CMK (cell line): ENCODE measurements around the gene SI.
"Not testable (repeated sequence)": the region's sequence is repeated elsewhere in the genome, so short reads cannot be mapped to it uniquely, and the experiment has no call there.

Experiments
- DNase-seq: peaks from one replicate; pipeline ENCODE4 v3.0.0-alpha.2; 2010; ENCODE audit warnings: low read depth

The SI gene

DNA sequence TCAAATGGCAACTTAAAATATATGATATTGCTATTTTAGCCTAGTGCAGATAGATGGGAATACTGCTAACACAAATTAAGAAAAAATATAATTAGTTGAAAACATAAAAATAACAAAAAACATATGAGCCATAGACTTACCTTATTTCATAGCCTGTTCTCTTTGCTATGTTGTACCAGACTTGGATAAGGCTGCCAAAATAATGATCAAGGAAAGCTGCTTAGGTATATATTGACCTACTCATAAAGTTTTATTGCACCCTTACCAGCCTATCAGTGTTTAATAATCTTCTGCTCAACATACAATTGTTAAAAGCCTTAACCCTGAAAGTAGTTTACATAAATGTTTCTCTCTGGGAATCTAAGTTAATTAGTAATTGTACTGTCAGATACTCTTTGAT is at the start of gene SI:
TSS of gene SI (minus strand) at position 204 of the 400 bp plus-strand sequence. CDS start 2,484 bp downstream, outside the sequence.
- no peak for DNase-seq

DNA sequence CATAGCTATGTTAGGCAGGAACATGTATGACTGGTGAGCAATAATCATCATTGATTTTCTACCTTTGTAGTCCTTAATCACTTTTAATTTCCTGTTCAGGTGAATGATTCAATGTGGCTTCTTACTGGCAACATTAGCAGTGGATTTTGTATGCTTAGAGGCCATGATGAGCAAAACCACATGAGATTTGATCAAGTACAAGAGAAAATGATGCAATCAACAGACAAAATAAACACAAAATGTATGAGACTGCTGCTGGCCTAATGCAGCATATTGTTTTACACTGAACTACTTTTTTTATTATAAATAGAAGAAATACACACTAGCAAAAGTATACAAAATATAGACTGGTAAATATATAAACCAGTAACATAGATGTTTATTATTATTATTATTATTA is 47.5 kb upstream of the SI start:
- DNase-seq, result no peak

DNA sequence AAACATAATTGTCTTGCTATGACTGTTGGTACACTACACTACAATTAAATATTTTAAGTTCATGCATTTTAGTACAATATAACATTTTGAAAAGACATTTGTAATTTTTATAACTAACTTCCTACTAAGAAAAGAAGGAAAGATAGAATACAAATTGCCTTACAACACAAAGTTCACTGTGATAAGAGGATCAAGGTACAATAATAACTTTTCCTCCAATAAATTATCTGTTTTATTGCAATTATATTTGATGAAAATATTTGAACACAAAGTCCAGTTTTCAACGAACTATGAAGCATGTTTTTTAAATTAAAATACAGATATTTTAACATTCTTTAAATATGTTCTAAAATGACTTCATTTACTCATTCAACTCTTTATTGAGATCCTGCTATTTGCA is 33.1 kb upstream of the SI start:
- no peak for DNase-seq

DNA sequence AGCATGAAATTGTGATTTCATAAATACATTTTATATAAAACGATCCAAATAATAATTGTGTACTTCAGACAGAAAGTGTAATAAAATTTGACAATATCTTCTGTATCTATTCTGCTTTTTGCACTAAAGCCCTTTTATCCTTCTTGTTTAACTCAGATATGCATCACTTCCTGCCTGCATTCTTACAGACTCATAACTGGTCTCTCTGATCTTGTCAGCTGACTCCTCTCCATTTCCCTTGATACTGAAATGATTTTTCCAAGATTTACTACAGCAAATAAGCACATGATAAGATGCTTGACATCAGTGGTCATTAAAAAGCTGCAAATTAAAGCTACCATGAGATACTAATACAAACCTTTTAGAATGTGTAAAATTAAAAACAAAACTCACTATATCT is 25.3 kb upstream of the SI start:
- no peak for DNase-seq

DNA sequence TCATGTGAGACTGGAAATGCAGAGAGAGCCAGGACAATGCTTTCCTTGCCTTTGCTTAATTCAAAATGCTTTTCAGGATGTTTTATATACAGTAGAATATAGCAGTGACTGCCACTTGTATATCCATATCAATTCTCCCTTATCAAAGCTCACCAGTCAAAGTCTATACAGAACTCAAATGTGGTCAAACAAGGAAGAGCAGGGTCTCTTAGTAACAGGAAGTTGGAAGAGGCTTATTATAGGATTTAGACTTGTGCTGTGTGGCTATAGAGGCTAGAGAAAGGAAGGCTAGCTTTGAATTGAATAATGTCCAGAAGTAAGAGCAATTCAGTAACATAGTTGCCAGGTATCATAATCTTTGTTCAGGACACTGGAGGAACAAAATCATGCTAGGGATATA is 4.4 kb upstream of the SI start:
- DNase-seq, result no peak

DNA sequence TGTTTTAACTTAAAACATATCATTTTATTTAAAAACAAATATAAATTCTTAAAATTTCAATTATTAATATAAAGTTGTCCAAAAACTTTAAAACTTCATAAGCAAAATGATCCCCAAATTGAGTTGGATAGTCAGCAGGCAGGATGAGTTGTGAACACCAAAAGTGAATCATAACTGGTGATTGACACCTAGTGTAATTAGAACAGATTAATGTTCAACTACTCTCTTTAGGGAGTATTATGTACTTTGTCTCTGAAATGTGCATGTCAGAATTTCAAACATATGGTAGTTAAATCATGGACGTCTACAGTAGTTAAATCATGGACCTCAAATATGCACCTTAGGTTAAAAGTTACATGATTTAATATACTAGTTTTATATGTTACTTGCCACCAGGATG is 2.9 kb upstream of the SI start:
- DNase-seq, result no peak

DNA sequence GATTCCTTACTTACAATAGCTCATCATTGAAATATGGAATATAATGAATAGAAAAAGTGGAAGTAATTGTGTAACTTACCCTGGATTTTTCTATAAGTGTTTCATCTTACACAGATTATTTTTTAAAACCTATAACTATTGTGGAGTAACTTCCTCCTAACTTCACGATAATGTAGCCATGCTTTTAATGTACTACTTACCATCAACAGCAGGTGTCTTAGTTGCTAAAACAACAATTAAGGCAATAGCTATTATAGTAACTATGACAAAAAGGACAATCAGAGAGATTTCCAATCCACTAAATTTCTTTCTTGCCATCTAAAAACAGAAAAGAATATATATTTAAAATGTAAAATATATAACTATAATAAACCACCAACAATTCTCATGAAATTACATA is 2.6 kb downstream of the SI start:
- DNase-seq, result no peak

DNA sequence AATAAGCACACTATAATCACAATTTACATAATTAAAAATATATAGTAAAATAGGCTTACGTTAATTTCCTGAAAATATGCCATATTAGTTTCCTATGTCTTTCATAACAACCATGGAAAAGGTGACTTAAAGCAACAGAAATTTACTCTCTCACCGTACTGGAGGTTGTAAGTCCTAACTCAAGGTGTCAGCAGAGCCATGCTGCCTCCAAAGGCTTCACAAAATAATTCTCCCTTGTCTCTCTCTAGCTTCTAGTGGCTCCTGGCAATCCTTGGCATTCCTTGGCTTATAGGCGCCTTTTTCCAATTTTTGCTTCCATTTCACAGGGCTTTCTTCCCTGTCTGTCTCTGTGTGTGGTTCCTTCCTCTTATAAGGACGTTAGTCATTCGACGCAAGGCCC is 7.6 kb downstream of the SI start:
- no peak for DNase-seq

DNA sequence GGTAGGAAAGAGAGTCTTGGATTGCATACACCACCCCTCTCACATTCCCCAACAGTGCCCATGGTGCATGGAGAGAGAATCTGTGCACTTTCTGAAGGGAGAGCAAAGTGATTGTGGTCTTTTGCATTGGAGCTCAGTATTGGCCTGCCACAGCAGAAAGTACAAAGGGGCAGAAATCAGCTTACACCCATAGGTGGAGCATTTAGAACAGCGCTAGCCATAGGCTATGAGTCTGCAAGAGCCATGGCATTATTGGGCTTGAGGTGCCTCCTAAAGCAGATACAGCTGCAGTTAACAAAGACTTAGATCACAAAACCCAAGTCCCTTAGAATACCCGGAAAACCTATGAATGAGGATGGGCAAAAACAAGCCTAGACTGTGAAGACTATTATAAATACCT is 21.8 kb downstream of the SI start:
- no peak for DNase-seq

DNA sequence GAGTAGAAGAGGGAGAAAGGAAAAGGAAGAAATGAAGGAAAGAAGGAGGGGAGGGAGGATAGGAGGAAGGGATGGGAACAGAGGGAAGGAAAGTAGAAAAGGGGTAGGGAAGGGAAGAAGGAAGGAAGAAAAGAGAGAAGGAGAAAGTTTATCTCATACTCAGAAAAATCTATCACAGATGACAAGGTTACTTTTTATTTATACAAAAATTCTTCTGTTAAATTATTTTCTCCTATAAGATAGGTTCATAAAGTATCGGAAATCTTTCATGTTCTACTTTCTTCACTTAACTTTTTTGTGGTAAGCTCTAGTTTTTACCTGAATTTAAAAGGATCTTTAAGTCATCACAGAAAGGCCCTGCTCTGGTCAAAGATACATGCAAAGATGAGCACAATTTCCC is 38.1 kb downstream of the SI start:
- no peak for DNase-seq

DNA sequence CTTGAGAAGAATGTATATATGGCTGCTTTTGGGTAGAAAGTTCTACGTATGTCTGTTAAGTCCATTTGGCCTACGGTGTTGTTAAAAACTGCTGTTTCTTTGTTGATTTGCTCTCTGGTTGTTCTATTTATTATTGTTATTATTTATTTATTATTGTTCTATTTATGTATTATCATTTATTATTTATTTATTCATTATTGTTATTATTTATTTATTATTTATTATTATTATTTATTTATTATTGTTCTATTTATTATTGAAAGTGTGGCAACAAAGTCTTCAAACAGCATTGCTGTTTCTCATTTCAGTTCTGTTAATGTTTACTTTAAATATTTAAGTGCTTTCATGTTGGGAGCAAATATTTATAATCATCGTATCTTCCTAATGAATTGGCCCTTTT is 66.7 kb downstream of the SI start:
- DNase-seq, result no peak

DNA sequence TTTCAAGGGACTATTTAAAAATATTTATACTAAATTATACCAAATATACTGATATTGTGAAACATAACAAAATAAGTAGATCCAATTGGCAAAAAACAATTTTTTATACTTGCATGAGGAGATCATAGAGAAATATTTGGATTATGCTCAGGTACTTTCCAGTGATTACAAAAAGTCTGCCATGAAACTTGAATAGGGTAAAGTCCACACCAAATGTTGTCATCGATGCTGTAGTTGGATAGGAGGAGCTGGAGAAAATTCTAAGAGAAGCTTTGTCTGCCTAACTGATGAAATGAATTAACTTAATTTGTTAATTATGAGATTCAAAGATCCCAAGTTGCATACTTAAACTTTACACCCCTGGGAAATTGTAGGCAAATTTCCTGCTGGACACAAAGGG is 93.3 kb downstream of the SI start:
- DNase-seq, result no peak

DNA sequence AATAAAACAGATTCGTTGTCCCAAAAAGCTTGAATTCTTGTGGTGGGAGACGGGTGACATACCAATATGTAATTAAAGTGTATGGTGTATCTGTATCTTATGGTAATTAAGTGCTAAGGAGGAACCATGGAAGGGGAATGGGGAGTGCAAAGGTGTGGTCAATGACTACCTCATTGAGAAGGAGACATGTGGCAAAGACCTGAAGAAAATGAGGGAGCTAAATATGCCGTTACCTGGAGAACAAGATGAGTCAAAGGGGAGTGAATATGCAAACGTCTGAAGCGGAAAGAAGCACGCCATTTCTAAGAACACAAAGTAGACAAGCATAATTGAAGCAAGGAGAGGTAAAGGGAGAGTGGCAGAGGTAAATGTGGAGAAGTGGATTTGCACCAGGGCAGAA is 115.7 kb downstream of the SI start:
- no peak for DNase-seq

DNA sequence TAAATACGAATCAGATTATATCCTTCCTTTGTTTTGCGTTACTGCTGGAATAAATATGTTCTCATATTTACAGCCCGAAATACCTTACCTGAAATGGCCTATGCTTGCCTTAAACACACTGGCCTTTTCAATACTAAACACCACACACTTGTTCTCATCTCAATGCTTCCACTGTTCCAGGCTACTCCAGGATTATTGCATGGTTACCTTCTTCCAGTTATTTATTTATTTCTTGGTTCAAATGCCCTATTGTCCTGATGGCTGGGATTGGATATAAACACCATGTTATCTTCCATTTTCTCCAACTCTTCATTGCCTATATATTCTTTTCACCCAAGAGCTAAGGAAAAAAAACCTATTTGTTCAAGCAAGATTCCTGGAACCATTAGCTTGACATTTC is 125.3 kb downstream of the SI start:
- no peak for DNase-seq

DNA sequence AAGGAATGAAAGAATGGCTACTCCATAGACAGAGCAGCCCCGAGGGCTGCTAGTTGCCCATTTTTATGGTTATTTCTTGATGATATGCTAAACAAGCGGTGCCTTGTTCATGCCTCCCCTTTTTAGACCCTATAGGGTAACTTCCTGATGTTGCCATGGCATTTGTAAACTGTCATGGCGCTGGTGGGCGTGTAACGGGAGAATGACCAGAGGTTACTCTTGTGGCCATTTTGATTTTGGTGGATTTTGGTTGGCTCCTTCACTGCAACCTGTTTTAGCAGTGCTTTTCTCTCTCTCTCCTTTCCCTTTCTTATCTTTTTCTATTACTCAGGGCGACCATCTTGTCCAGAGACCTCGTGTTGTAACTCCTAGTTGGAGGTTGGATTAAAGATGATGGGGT is 126.9 kb downstream of the SI start:
- DNase-seq, result not testable (repeated sequence)

DNA sequence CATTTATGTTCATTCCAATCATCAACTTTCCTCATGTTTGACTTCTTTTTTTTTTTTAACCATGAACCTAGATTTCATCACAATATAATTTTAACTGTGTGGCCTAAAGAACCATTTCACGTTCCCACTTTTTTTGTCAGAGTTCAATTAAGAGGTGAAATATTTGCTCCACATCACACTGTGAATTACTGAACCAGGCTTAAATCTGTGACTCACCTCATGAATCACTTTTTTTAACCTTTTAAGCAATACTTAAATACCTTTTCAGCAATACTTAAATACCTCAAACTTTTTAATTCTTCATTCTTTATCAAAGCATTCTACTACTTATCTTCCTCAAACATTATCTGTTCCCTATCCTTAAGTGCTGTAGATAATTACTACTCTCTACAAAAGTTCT is 137.6 kb downstream of the SI start:
- DNase-seq, result no peak

DNA sequence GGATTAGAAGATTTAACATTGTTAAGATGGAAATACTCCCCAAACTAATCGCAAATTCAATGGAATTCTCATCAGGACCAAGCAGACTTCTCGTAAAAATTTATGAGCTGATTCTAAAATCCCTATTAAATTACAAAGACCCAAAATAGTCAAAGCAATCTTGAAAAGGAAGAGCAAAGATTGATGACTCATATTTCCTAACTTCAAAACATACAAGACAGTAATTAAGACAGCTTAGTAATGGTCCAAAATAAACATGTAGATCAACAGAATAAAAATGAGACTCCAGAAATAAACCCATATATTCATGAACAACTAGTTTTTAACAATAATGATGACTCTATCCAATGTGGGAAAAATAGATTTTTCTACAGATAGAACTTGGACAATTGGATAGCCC is 148.7 kb downstream of the SI start:
- DNase-seq, result no peak
